ENCODE measurements around the gene IFITM2.
A peak's percentile ranks its signal among the peaks of the same experiment; 100 is the strongest.

IFITM2 gene

GRCh38 chr11:283405-284104 lies 24.1 kb upstream of the IFITM2 start:
- peaks cover 7% of the 10 kb centered on the region for H3K79me1 ChIP-seq (ENCODE audit: low read length)
- H3K27me3 ChIP-seq (ENCODE audit: insufficient read depth, low read length): no peaks in the 10 kb centered on the region
- H3K36me3 ChIP-seq (ENCODE audit: control insufficient read depth in 1 of 2, insufficient read depth in 2 of 2, low read length in 2 of 2): no peaks in the 10 kb centered on the region
- no peak overlapping the region for H3K23ac ChIP-seq (ENCODE audit: low read length)
- WGBS (ENCODE audit: extremely low coverage, insufficient coverage, insufficient read length): no CpG with 5 or more reads among the region's 23 CpGs
- no peak overlapping the region for H2BK5ac ChIP-seq (ENCODE audit: low read depth, low read length, poor library complexity)
- no peak overlapping the region for H3K14ac ChIP-seq (ENCODE audit: low read length)
- H2BK12ac ChIP-seq (ENCODE audit: low read length): no peak overlapping the region
- H2AK5ac ChIP-seq (ENCODE audit: low read length): no peak overlapping the region
- peaks cover 2% of the 10 kb centered on the region for H3K79me2 ChIP-seq (ENCODE audit: control insufficient read depth, insufficient read depth, low read length, poor library complexity)
- H4K12ac ChIP-seq (ENCODE audit: low read depth, low read length): no peak overlapping the region
- peak overlapping the region; percentile 24 for H4K91ac ChIP-seq (ENCODE audit: low read depth, low read length)
- no peak overlapping the region for H3K4me3 ChIP-seq (ENCODE audit: low read depth, low read length)
- no peak overlapping the region for H3K27ac ChIP-seq (ENCODE audit: low read depth, low read length)
- H3K18ac ChIP-seq (ENCODE audit: low read length): no peak overlapping the region
- H3K4me1 ChIP-seq (ENCODE audit: control insufficient read depth in 1 of 2, insufficient read depth in 2 of 2, low read length in 2 of 2): peaks cover 5 to 12% of the 10 kb centered on the region in 2 experiments
- H3K9ac ChIP-seq (ENCODE audit: low read length): no peak overlapping the region
- no peak overlapping the region for H3K4me2 ChIP-seq (ENCODE audit: low read length)
- no peak for DNase-seq
- H4K8ac ChIP-seq (ENCODE audit: low read depth, low read length): no peak overlapping the region
- no peaks in the 10 kb centered on the region for H3K9me3 ChIP-seq (ENCODE audit: insufficient read depth, low read depth, low read length)
- no peak overlapping the region for H2BK120ac ChIP-seq (ENCODE audit: insufficient read depth, low read length, poor library complexity)
- no peak overlapping the region for H3K4ac ChIP-seq (ENCODE audit: low read depth, low read length)
- H2AFZ ChIP-seq (ENCODE audit: insufficient read depth, low read length, poor library complexity): no peak overlapping the region

- Histone ChIP-seq H3K27ac (ENCODE audit: low read depth, low read length) (no peak overlapping the region), H3K23ac (ENCODE audit: low read length) (no peak overlapping the region), H3K4ac (ENCODE audit: low read depth, low read length) (no peak overlapping the region), H3K79me2 (ENCODE audit: control insufficient read depth, insufficient read depth, low read length, poor library complexity) (peaks cover 4% of the 10 kb centered on the region), H3K4me3 (ENCODE audit: low read depth, low read length) (no peak overlapping the region), H3K9ac (ENCODE audit: low read length) (no peak overlapping the region), H4K91ac (ENCODE audit: low read depth, low read length) (peak overlapping the region; percentile 29), H2AK5ac (ENCODE audit: low read length) (peak overlapping the region; percentile 24), H3K4me1 (ENCODE audit: control insufficient read depth in 1 of 2, insufficient read depth in 2 of 2, low read length in 2 of 2) (peaks cover 5 to 13% of the 10 kb centered on the region in 2 experiments), H2BK12ac (ENCODE audit: low read length) (peak overlapping the region; percentile 3), H2AFZ (ENCODE audit: insufficient read depth, low read length, poor library complexity) (no peak overlapping the region), H3K36me3 (ENCODE audit: control insufficient read depth in 1 of 2, insufficient read depth in 2 of 2, low read length in 2 of 2) (no peaks in the 10 kb centered on the region), H3K4me2 (ENCODE audit: low read length) (no peak overlapping the region), H3K18ac (ENCODE audit: low read length) (no peak overlapping the region), H2BK120ac (ENCODE audit: insufficient read depth, low read length, poor library complexity) (peak overlapping the region; percentile 27), H4K8ac (ENCODE audit: low read depth, low read length) (no peak overlapping the region), H3K79me1 (ENCODE audit: low read length) (peaks cover 10% of the 10 kb centered on the region), H3K9me3 (ENCODE audit: insufficient read depth, low read depth, low read length) (no peaks in the 10 kb centered on the region), H3K27me3 (ENCODE audit: insufficient read depth, low read length) (no peaks in the 10 kb centered on the region), H3K14ac (ENCODE audit: low read length) (peak overlapping the region; percentile 1), H4K12ac (ENCODE audit: low read depth, low read length) (no peak overlapping the region), H2BK5ac (ENCODE audit: low read depth, low read length, poor library complexity) (no peak overlapping the region)
- WGBS (ENCODE audit: extremely low coverage, insufficient coverage, insufficient read length): no CpG with 5 or more reads among the region's 24 CpGs
- no peak for DNase-seq
Observed at GRCh38 chr11:284105-285020, 23.3 kb upstream of the IFITM2 start.

- H4K12ac ChIP-seq (ENCODE audit: low read depth, low read length): no peak overlapping the region
- no peak overlapping the region for H3K27ac ChIP-seq (ENCODE audit: low read depth, low read length)
- WGBS (ENCODE audit: extremely low coverage, insufficient coverage, insufficient read length): no CpG with 5 or more reads among the region's 29 CpGs
- H3K23ac ChIP-seq (ENCODE audit: low read length): no peak overlapping the region
- peak overlapping the region; percentile 29 for H2BK12ac ChIP-seq (ENCODE audit: low read length)
- H3K79me1 ChIP-seq (ENCODE audit: low read length): peaks cover 10% of the 10 kb centered on the region
- H2BK5ac ChIP-seq (ENCODE audit: low read depth, low read length, poor library complexity): no peak overlapping the region
- peak overlapping the region; percentile 29 for H4K91ac ChIP-seq (ENCODE audit: low read depth, low read length)
- H2AK5ac ChIP-seq (ENCODE audit: low read length): no peak overlapping the region
- H2AFZ ChIP-seq (ENCODE audit: insufficient read depth, low read length, poor library complexity): no peak overlapping the region
- H3K4me3 ChIP-seq (ENCODE audit: low read depth, low read length): no peak overlapping the region
- no peaks in the 10 kb centered on the region for H3K36me3 ChIP-seq (ENCODE audit: control insufficient read depth in 1 of 2, insufficient read depth in 2 of 2, low read length in 2 of 2)
- H3K4ac ChIP-seq (ENCODE audit: low read depth, low read length): no peak overlapping the region
- H3K79me2 ChIP-seq (ENCODE audit: control insufficient read depth, insufficient read depth, low read length, poor library complexity): peaks cover 6% of the 10 kb centered on the region
- H4K8ac ChIP-seq (ENCODE audit: low read depth, low read length): no peak overlapping the region
- no peak overlapping the region for H3K18ac ChIP-seq (ENCODE audit: low read length)
- DNase-seq: no peak
- H2BK120ac ChIP-seq (ENCODE audit: insufficient read depth, low read length, poor library complexity): peak overlapping the region; percentile 27
- H3K27me3 ChIP-seq (ENCODE audit: insufficient read depth, low read length): no peaks in the 10 kb centered on the region
- no peak overlapping the region for H3K14ac ChIP-seq (ENCODE audit: low read length)
- no peaks in the 10 kb centered on the region for H3K9me3 ChIP-seq (ENCODE audit: insufficient read depth, low read depth, low read length)
- no peak overlapping the region for H3K9ac ChIP-seq (ENCODE audit: low read length)
- no peak overlapping the region for H3K4me2 ChIP-seq (ENCODE audit: low read length)
- H3K4me1 ChIP-seq (ENCODE audit: control insufficient read depth in 1 of 2, insufficient read depth in 2 of 2, low read length in 2 of 2): peaks cover 14 to 21% of the 10 kb centered on the region in 2 experiments
Observed at GRCh38 chr11:285021-285893, 22.4 kb upstream of the IFITM2 start.

GRCh38 chr11:285894-286220 lies 21.8 kb upstream of the IFITM2 start:
- Histone ChIP-seq H3K79me2 (ENCODE audit: control insufficient read depth, insufficient read depth, low read length, poor library complexity) (peaks cover 6% of the 10 kb centered on the region), H3K27ac (ENCODE audit: low read depth, low read length) (no peak overlapping the region), H4K12ac (ENCODE audit: low read depth, low read length) (no peak overlapping the region), H3K4me3 (ENCODE audit: low read depth, low read length) (no peak overlapping the region), H3K4me1 (ENCODE audit: control insufficient read depth in 1 of 2, insufficient read depth in 2 of 2, low read length in 2 of 2) (peaks cover 19 to 27% of the 10 kb centered on the region in 2 experiments), H4K91ac (ENCODE audit: low read depth, low read length) (no peak overlapping the region), H3K9me3 (ENCODE audit: insufficient read depth, low read depth, low read length) (no peaks in the 10 kb centered on the region), H3K14ac (ENCODE audit: low read length) (no peak overlapping the region), H2AFZ (ENCODE audit: insufficient read depth, low read length, poor library complexity) (no peak overlapping the region), H2BK120ac (ENCODE audit: insufficient read depth, low read length, poor library complexity) (no peak overlapping the region), H3K18ac (ENCODE audit: low read length) (no peak overlapping the region), H3K36me3 (ENCODE audit: control insufficient read depth in 1 of 2, insufficient read depth in 2 of 2, low read length in 2 of 2) (no peaks in the 10 kb centered on the region), H3K23ac (ENCODE audit: low read length) (no peak overlapping the region), H3K4ac (ENCODE audit: low read depth, low read length) (no peak overlapping the region), H3K27me3 (ENCODE audit: insufficient read depth, low read length) (no peaks in the 10 kb centered on the region), H2BK5ac (ENCODE audit: low read depth, low read length, poor library complexity) (no peak overlapping the region), H2AK5ac (ENCODE audit: low read length) (no peak overlapping the region), H4K8ac (ENCODE audit: low read depth, low read length) (no peak overlapping the region), H2BK12ac (ENCODE audit: low read length) (no peak overlapping the region), H3K9ac (ENCODE audit: low read length) (no peak overlapping the region), H3K4me2 (ENCODE audit: low read length) (no peak overlapping the region), H3K79me1 (ENCODE audit: low read length) (peaks cover 10% of the 10 kb centered on the region)
- no peak for DNase-seq
- no CpG with 5 or more reads among the region's 8 CpGs for WGBS (ENCODE audit: extremely low coverage, insufficient coverage, insufficient read length)

Data from trophoblast cell (in vitro differentiated cells and primary cell).